ENCODE data around the gene AVEN. TPM values are rescaled to one million over a fixed set of nuclear protein-coding genes. Genes with fewer than 3 reads are reported as not detected.

AVEN gene
- total RNA-seq, 4 donors from 2014 or later, result 6.3 to 17.3 (median 10.6) TPM

GRCh38 chr15:33874156-33874555, 164.8 kb downstream of the AVEN start:
- H3K9me3 ChIP-seq, result no peaks in the 10 kb centered on the region
- H3K36me3 ChIP-seq, result no peaks in the 10 kb centered on the region
- no peak overlapping the region for H3K4me3 ChIP-seq
- TF ChIP-seq, protein P1, sequence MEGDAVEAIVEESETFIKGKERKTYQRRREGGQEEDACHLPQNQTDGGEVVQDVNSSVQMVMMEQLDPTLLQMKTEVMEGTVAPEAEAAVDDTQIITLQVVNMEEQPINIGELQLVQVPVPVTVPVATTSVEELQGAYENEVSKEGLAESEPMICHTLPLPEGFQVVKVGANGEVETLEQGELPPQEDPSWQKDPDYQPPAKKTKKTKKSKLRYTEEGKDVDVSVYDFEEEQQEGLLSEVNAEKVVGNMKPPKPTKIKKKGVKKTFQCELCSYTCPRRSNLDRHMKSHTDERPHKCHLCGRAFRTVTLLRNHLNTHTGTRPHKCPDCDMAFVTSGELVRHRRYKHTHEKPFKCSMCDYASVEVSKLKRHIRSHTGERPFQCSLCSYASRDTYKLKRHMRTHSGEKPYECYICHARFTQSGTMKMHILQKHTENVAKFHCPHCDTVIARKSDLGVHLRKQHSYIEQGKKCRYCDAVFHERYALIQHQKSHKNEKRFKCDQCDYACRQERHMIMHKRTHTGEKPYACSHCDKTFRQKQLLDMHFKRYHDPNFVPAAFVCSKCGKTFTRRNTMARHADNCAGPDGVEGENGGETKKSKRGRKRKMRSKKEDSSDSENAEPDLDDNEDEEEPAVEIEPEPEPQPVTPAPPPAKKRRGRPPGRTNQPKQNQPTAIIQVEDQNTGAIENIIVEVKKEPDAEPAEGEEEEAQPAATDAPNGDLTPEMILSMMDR (IDR thresholded peaks at IDR 0.05), result no peak
- no peak for TF ChIP-seq POLR2A (IDR thresholded peaks at IDR 0.05)
- no peak for DNase-seq
- no peak overlapping the region for H3K27ac ChIP-seq
- H3K4me1 ChIP-seq, result no peaks in the 10 kb centered on the region
- H3K27me3 ChIP-seq, result no peaks in the 10 kb centered on the region

- no peaks in the 10 kb centered on the region for H3K27me3 ChIP-seq
- H3K9me3 ChIP-seq, result no peaks in the 10 kb centered on the region
- no peaks in the 10 kb centered on the region for H3K36me3 ChIP-seq
- no peak overlapping the region for H3K4me3 ChIP-seq
- TF ChIP-seq POLR2A (IDR thresholded peaks at IDR 0.05), result no peak
- TF ChIP-seq, protein P1 (IDR thresholded peaks at IDR 0.05), result no peak
- H3K27ac ChIP-seq, result no peak overlapping the region
- no peaks in the 10 kb centered on the region for H3K4me1 ChIP-seq
- DNase-seq, result no peak
Observed at GRCh38 chr15:33872416-33873106, 166.4 kb downstream of the AVEN start.

DNA sequence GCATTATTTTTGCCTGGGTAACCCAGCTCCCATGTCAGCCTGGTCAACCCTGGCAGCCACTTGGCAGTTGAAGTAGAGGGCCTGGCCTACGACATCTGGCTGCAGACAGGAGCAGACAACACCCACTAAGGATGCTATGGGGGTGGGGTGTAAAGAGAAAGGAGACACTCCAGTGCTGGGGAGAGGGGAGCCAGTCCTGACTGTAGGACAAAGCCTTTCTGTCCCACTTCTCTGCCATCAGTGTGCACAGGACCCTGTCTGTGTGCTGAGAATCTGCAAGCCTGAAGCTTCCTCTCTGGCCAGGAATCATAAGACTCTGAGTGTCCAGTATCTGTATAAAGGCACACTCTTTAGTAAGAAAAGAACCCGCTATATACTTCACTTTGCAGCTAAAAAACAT, 167.0 kb downstream of the AVEN start:
- Histone ChIP-seq H3K4me1 (no peaks in the 10 kb centered on the region), H3K4me3 (no peak overlapping the region), H3K27me3 (no peaks in the 10 kb centered on the region), H3K36me3 (no peaks in the 10 kb centered on the region), H3K27ac (no peak overlapping the region), H3K9me3 (no peaks in the 10 kb centered on the region)
- no peak for DNase-seq
- TF ChIP-seq, protein P1 (IDR thresholded peaks at IDR 0.05), result no peak
- TF ChIP-seq POLR2A (IDR thresholded peaks at IDR 0.05), result no peak

- Histone ChIP-seq H3K36me3 (no peaks in the 10 kb centered on the region), H3K4me3 (no peak overlapping the region), H3K27ac (no peak overlapping the region), H3K4me1 (no peaks in the 10 kb centered on the region), H3K27me3 (no peaks in the 10 kb centered on the region), H3K9me3 (no peaks in the 10 kb centered on the region)
- no peak for TF ChIP-seq POLR2A (IDR thresholded peaks at IDR 0.05)
- TF ChIP-seq, protein P1 (IDR thresholded peaks at IDR 0.05), result no peak
- DNase-seq, result no peak
Observed at GRCh38 chr15:33866101-33866737, 172.8 kb downstream of the AVEN start.

DNA sequence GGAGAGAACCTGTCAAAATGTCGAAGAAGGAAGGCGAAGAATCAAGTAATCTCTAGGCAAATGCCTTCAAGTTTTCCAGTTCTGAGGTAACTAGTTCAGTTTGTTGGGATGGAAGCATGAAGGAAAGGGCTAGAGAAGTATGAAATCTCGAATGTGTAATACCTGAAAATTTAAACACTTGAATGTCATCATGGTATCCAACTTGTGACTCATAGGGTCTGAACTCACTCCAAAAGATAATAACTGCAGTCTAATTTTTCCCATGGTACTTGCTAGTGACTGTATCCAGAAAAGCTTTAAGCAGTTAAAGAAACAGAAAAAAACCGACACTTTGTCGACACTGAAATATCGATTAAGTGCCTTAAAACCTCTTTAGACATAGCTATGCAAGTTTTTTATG, 173.6 kb downstream of the AVEN start:
- no peak for DNase-seq
- no peaks in the 10 kb centered on the region for H3K9me3 ChIP-seq
- H3K27me3 ChIP-seq, result no peaks in the 10 kb centered on the region
- no peaks in the 10 kb centered on the region for H3K36me3 ChIP-seq
- H3K4me3 ChIP-seq, result no peak overlapping the region
- no peaks in the 10 kb centered on the region for H3K4me1 ChIP-seq
- H3K27ac ChIP-seq, result no peak overlapping the region
- TF ChIP-seq POLR2A (IDR thresholded peaks at IDR 0.05), result no peak
- TF ChIP-seq, protein P1 (IDR thresholded peaks at IDR 0.05), result no peak
